Stimulated activated CD8-positive, alpha-beta memory T cell treated with anti-CD3 and anti-CD28 coated beads, Interleukin-15, amount 100 ng/mL, for 4 hours (primary cell): ENCODE results near the gene E4F1.
"Not testable (repeated sequence)": the region's sequence is repeated elsewhere in the genome, so short reads cannot be mapped to it uniquely, and the experiment has no call there.

Source experiments
- DNase-seq, 2 donors: peaks; one replicate each; pipeline ENCODE4 v3.0.0-alpha.2; 2020; ENCODE audit warnings: low read depth in 2 of 2

E4F1 gene

GRCh38 chr16:2230376-2230775, 7.0 kb downstream of the E4F1 start:
- no peak for DNase-seq

- no peak for DNase-seq
Observed at GRCh38 chr16:2231016-2231931, 7.9 kb downstream of the E4F1 start.

GRCh38 chr16:2232094-2232990, 9.0 kb downstream of the E4F1 start:
- DNase-seq = no peak

GRCh38 chr16:2233046-2233775, 9.8 kb downstream of the E4F1 start:
- no peak for DNase-seq

- no peak for DNase-seq
Observed at GRCh38 chr16:2233872-2234812, 10.8 kb downstream of the E4F1 start.

GRCh38 chr16:2234813-2235170, 11.4 kb downstream of the E4F1 start:
- DNase-seq = no peak

GRCh38 chr16:2235234-2235651, 11.9 kb downstream of the E4F1 start:
- DNase-seq = no peak

- no peak for DNase-seq
Observed at GRCh38 chr16:2235695-2236336, 12.4 kb downstream of the E4F1 start.

- no peak for DNase-seq
Observed at GRCh38 chr16:2236337-2237101, 13.1 kb downstream of the E4F1 start, which contains the start of gene DNASE1L2. Gene DNASE1L2 (plus strand): TSS chr16:2236444. CDS start chr16:2236817, 373 bp downstream.

- no peak for DNase-seq
Observed at GRCh38 chr16:2237102-2237482, 13.7 kb downstream of the E4F1 start.

- DNase-seq = no peak
Observed at GRCh38 chr16:2237493-2238149, 14.2 kb downstream of the E4F1 start.

GRCh38 chr16:2238150-2238837, 14.9 kb downstream of the E4F1 start:
- DNase-seq = no peak

- DNase-seq = no peak
Observed at GRCh38 chr16:2238838-2239675, 15.7 kb downstream of the E4F1 start.

- DNase-seq = not testable (repeated sequence)
Observed at GRCh38 chr16:2240331-2240730, 16.9 kb downstream of the E4F1 start.

- DNase-seq = no peak
Observed at GRCh38 chr16:2242598-2242997, 19.2 kb downstream of the E4F1 start.

- DNase-seq = no peak
Observed at GRCh38 chr16:2243031-2243528, 19.7 kb downstream of the E4F1 start.

- no peak for DNase-seq
Observed at GRCh38 chr16:2243781-2244180, 20.4 kb downstream of the E4F1 start.
